Heart right ventricle (tissue), 16 donors: Measurements from ENCODE around the gene OSBPL5. TPM values are rescaled to one million over a fixed set of nuclear protein-coding genes. Genes with fewer than 3 reads are reported as not detected.

ENCODE experiments used
- ATAC-seq, 8 donors: fragments of 200-7000 bp; cut with Tn5 transposase; one replicate each; pipeline ENCODE4 v1.9.1; 2020; ENCODE audit warnings: mild to moderate bottlenecking in 8 of 8, moderate library complexity in 8 of 8, moderate number of reproducible peaks in 1 of 8
- DNase-seq, 2 donors: peaks; one replicate each; pipeline ENCODE4 v3.0.0-alpha.2; 2020
- H3K27ac ChIP-seq, 10 donors: fragments of 200-600 bp; sonication (generic) in 2 of 10; one replicate each; pipeline versions ENCODE4 v1.5.0 to v1.8.0; 2020 to 2022; ENCODE audit warnings: mild to moderate bottlenecking in 3 of 10
- H3K27me3 ChIP-seq, 7 donors: fragments of 200-600 bp; one replicate each; pipeline ENCODE4 v1.8.0; 2021 to 2022; ENCODE audit warnings: mild to moderate bottlenecking in 2 of 7
- H3K36me3 ChIP-seq, 9 donors: fragments of 200-600 bp; sonication (generic) in 1 of 9; one replicate each; pipeline versions ENCODE4 v1.5.0 to v1.8.0; 2020 to 2022; ENCODE audit warnings: mild to moderate bottlenecking in 2 of 9
- H3K4me1 ChIP-seq, 9 donors: fragments of 200-600 bp; sonication (generic) in 1 of 9; one replicate each; pipeline versions ENCODE4 v1.5.0 to v1.8.0; 2020 to 2022; ENCODE audit warnings: mild to moderate bottlenecking in 4 of 9
- H3K4me3 ChIP-seq, 10 donors: fragments of 200-600 bp; sonication (generic) in 2 of 10; one replicate each; pipeline versions ENCODE4 v1.5.0 to v1.8.0; 2020 to 2022; ENCODE audit warnings: mild to moderate bottlenecking in 7 of 10, moderate library complexity in 2 of 10
- H3K9me3 ChIP-seq, 11 donors: fragments of 200-600 bp in 10 of 11; sonication (generic) in 2 of 11; one replicate each; pipeline versions ENCODE4 v1.5.0 to v1.8.0; 2013 to 2022; ENCODE audit warnings: mild to moderate bottlenecking in 2 of 11, control low read depth in 1 of 11, moderate library complexity in 1 of 11
- CTCF ChIP-seq, 9 donors: fragments of 200-600 bp; sonication (generic) in 2 of 9; IDR thresholded peaks; one replicate each; pipeline versions ENCODE4 v1.5.0 to v1.8.0; 2021 to 2022; ENCODE audit warnings: antibody characterized with exemption in 9 of 9, mild to moderate bottlenecking in 5 of 9, moderate library complexity in 1 of 9
- WGBS, 2 donors: extraction: QIAGEN DNeasy Blood & Tissue Kit; methylation state at CpG; one replicate each; pipeline ENCODE4 v1.1.7; 2013; ENCODE audit warnings: inconsistent platforms in 1 of 2; 5-methylcytosine and 5-hydroxymethylcytosine counted together
- intact Hi-C, 10 donors: fragments of 100-400 bp; cut with DNase I; formaldehyde crosslinking; loops; one replicate each; pipeline versions ENCODE4 v1.11.1 to v1.14.2; 2022
- polyA plus RNA-seq, 2 donors: library from polyadenylated mRNA; stranded (reverse); fragments of 200-250 nt; gene quantifications; one replicate each; pipeline ENCODE4 v1.2.3, GENCODE V29; 2013
- total RNA-seq, 10 donors: library from RNA; stranded (reverse); fragmentation: NEBNext Ultra II Directional in 3 of 10; extraction: Animal tissue kit (Norgen Biotek cat#: 25700) in 3 of 10; gene quantifications; one replicate each; pipeline versions ENCODE4 v1.2.1 to v1.2.4, GENCODE V29; 2021 to 2023
- donor health status: Arrhythmogenic right ventricular cardiomyopathy.
- donor health status: ischemic (EF 13 %, LVEDD 7.1; RV severe dilation, severe dysfunction).
- donor health status: healthy with polysubstance abuse.
- donor health status: DM: no; HTN: yes; CAD: no.
- donor health status: DM: no; HTN: no; CAD: no.
- donor health status: ischemic (EF 25% LVEDD 6.9; RV normal size, moderate dysfunction).
- donor health status: ischemic (EF 25% LVEDD 5.7; RV mildly dilated, moderate dysfunction).
- donor health status: healthy.
- donor health status: DM: yes; HTN: yes; CAD: no.
- donor health status: Ischemic cardiomyopathy.
- donor health status: ischemic (EF 35%, LVEDD 5.7; RV mildly dilated, moderate dysfunction).
- donor health status: nonischemic (EF 11% LVEDD 7.7; RV severe dilation, severe dysfunction).
- donor health status: DM: yes; HTN: yes; CAD: no.
- donor health status: PGD.
- donor health status: ischemic (EF 29% LVEDD 5.4; RV normal size, mild dysfunction).
- donor health status: nonischemic (EF 23%, LVEDD 6.1; RV moderate dilation, normal function).

Gene OSBPL5
- total and polyA plus RNA-seq, 12 donors, result 10.4 to 18.7 (median 15.5) TPM

DNA sequence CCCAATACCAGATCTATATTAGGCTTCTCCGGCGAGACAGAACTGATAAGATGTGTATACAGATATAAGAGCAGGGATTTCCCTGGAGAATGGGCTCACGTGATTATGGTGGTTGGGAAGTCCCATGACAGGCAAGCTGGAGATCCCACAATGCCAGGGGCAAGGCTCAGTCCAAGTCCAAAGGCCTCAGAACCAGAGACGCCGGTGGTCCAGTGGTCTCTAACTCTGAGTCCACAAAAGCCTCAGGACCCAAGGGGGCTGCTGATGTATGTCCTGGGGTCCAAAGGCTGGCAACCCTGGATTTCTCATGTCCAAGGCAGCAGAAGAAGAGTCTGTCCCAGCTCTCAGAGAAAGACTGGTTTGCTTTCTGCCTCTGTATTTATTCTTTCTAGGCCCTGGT is 15.8 kb upstream of the OSBPL5 start:
- Histone ChIP-seq H3K4me1 (no peaks in the 10 kb centered on the region), H3K9me3 (peaks cover 0 to 17% (median 13%) of the 10 kb centered on the region in 11 donors), H3K36me3 (no peaks in the 10 kb centered on the region), H3K27me3 (peaks cover 0 to 4% (median 0%) of the 10 kb centered on the region in 7 donors), H3K27ac (no peak overlapping the region), H3K4me3 (no peak overlapping the region)
- DNase-seq (no peak), ATAC-seq (no peak)
- 81% methylated on average over 5 of the region's 5 CpGs for WGBS, 2 donors
- TF ChIP-seq CTCF (IDR thresholded peaks at IDR 0.05), result no peak
- intact Hi-C loops, result no loop called here

DNA sequence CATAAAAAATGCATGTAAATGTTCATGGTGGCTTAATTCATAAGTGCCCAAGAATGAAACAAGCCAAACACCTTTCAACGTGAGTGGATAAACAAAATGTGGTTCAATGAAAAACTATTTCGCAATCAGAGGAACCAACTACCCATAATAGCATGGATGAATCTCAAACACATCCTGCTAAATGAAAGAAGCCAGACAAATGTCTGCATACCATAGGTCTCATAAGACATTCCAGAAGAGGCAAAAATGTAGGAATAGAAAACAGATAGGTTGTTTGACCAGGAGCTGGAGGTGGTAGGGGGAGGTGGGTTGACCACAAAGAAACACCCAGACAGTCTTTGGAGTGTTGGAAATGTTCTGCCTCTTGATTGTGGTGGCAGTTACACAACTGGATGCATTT is 13.2 kb upstream of the OSBPL5 start:
- Histone ChIP-seq H3K36me3 (no peaks in the 10 kb centered on the region), H3K27me3 (peaks cover 0 to 4% (median 0%) of the 10 kb centered on the region in 7 donors), H3K9me3 (peaks cover 0 to 17% (median 13%) of the 10 kb centered on the region in 11 donors), H3K4me1 (no peaks in the 10 kb centered on the region), H3K27ac (no peak overlapping the region), H3K4me3 (no peak overlapping the region)
- DNase-seq, result no peak
- no peak for TF ChIP-seq CTCF (IDR thresholded peaks at IDR 0.05)
- intact Hi-C loops, result no loop called here
- WGBS, 2 donors, result 67 to 70% methylated on average over 2 of the region's 2 CpGs
- ATAC-seq, result no peak

GRCh38 chr11:3177931-3178330 is 12.8 kb upstream of the OSBPL5 start:
- no peaks in the 10 kb centered on the region for H3K36me3 ChIP-seq
- WGBS, 2 donors, result 82 to 84% methylated on average over 2 of the region's 2 CpGs
- H3K4me3 ChIP-seq, result no peak overlapping the region
- ATAC-seq, result no peak
- H3K4me1 ChIP-seq, result no peaks in the 10 kb centered on the region
- intact Hi-C loops, result no loop called here
- no peak overlapping the region for H3K27ac ChIP-seq
- peaks cover 0 to 17% (median 13%) of the 10 kb centered on the region in 11 donors for H3K9me3 ChIP-seq
- no peak for DNase-seq
- peaks cover 0 to 4% (median 0%) of the 10 kb centered on the region in 7 donors for H3K27me3 ChIP-seq
- TF ChIP-seq CTCF (IDR thresholded peaks at IDR 0.05), result no peak

DNA sequence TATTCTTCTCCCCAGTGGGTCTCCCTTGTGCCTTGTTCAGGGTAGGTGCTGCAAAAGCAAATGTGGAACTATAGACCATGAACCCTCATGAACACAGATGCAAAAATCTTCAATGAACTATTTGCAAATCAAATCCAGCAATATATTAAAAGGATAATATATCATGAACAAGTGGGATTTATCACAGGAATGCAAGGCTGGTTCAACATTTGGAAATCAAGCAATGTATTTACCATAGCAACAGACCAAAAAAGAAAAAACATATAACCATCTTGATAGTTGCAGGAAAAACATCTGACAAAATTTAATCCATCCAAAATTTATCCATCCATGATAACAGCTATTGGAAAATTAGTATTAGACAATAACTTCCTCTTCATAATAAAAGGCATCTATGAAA is 11.4 kb upstream of the OSBPL5 start:
- intact Hi-C loops, result no loop called here
- TF ChIP-seq CTCF (IDR thresholded peaks at IDR 0.05), result no peak
- no peak for DNase-seq

More for the DNA sequence above, 11.4 kb upstream of the OSBPL5 start:
- Histone ChIP-seq H3K4me1 (no peaks in the 10 kb centered on the region), H3K36me3 (no peaks in the 10 kb centered on the region), H3K9me3 (peaks cover 0 to 17% (median 13%) of the 10 kb centered on the region in 11 donors), H3K4me3 (no peak overlapping the region), H3K27ac (no peak overlapping the region), H3K27me3 (peaks cover 0 to 4% (median 0%) of the 10 kb centered on the region in 7 donors)
- ATAC-seq, result no peak
